OCI-LY7 (cell line): ENCODE data around the gene BRINP2. TPM values are rescaled to one million over a fixed set of nuclear protein-coding genes. Genes with fewer than 3 reads are reported as not detected.

Experiments
- BruUV-seq: library from RNA; stranded (reverse); fragments of 400-500 nt; replicated peaks from 2 replicates; lab custom pipeline; 2021; lab: Mats Ljungman, UMichigan
- CTCF ChIA-PET: fragments of 300-600 bp; sonication (Branson Sonifier 250); formaldehyde crosslinking; loops from one replicate; lab custom pipeline; 2022; ENCODE audit warnings: antibody characterized with exemption; ENCODE audit not compliant: unreplicated experiment; lab: Charles Lee
- POLR2A ChIA-PET: fragments of 300-600 bp; sonication (Branson Sonifier 250); formaldehyde crosslinking; loops from one replicate; lab custom pipeline; 2022; ENCODE audit warnings: antibody characterized with exemption; lab: Charles Lee
- DNase-seq: peaks from one replicate; pipeline ENCODE4 v3.0.0-alpha.2; 2015; ENCODE audit warnings: low spot score
- H2AFZ ChIP-seq: fragments of 200-600 bp; sonication (generic), shearing (Covaris generic); 2 replicates; pipeline ENCODE4 v1.6.1; 2014; ENCODE audit warnings: mild to moderate bottlenecking, antibody characterized with exemption, low read length, moderate library complexity
- H3K27ac ChIP-seq: fragments of 200-600 bp; sonication (generic); 2 replicates; pipeline ENCODE4 v1.5.1; 2014; ENCODE audit warnings: mixed run types, low read depth, mild to moderate bottlenecking, moderate library complexity, low read length, inconsistent platforms; ENCODE audit not compliant: poor library complexity, severe bottlenecking
- H3K36me3 ChIP-seq: fragments of 200-600 bp; sonication (generic); 2 replicates; pipeline ENCODE4 v1.6.1; 2014; ENCODE audit warnings: mild to moderate bottlenecking, antibody characterized with exemption, low read length, moderate library complexity, mixed read lengths; ENCODE audit not compliant: insufficient read depth
- H3K4me1 ChIP-seq: fragments of 200-600 bp; sonication (generic); 2 replicates; pipeline ENCODE4 v1.5.1; 2014; ENCODE audit warnings: mild to moderate bottlenecking, low read length; ENCODE audit not compliant: insufficient read depth, poor library complexity, severe bottlenecking
- H3K4me2 ChIP-seq: fragments of 200-600 bp; sonication (generic); 2 replicates; pipeline ENCODE4 v1.6.1; 2014; ENCODE audit warnings: mild to moderate bottlenecking, low read length
- H3K4me3 ChIP-seq: fragments of 200-600 bp; sonication (generic); 2 replicates; pipeline ENCODE4 v1.5.1; 2014; ENCODE audit warnings: mild to moderate bottlenecking, low read depth, low read length; ENCODE audit not compliant: poor library complexity, severe bottlenecking
- H3K79me2 ChIP-seq: fragments of 200-600 bp; sonication (generic); 2 replicates; pipeline ENCODE4 v1.6.1; 2016; ENCODE audit warnings: low read depth, mild to moderate bottlenecking, low read length, moderate library complexity, mixed read lengths; ENCODE audit not compliant: insufficient read depth
- H3K9me2 ChIP-seq: fragments of 200-600 bp; sonication (generic); 2 replicates; pipeline ENCODE4 v1.6.1; 2016; ENCODE audit warnings: mild to moderate bottlenecking, low read length, mixed read lengths; ENCODE audit not compliant: insufficient read depth
- H3K9me3 ChIP-seq: fragments of 200-600 bp; sonication (generic); 2 replicates; pipeline ENCODE4 v1.6.1; 2014; ENCODE audit warnings: mild to moderate bottlenecking, mixed run types, low read length, mixed read lengths
- H4K20me1 ChIP-seq: fragments of 200-600 bp; sonication (generic); 2 replicates; pipeline ENCODE4 v1.6.1; 2014; ENCODE audit warnings: mild to moderate bottlenecking, antibody characterized with exemption, low read length, moderate library complexity, mixed read lengths; ENCODE audit not compliant: insufficient read depth
- EZH2phosphoT487 ChIP-seq: fragments of 200-600 bp; sonication (generic); IDR thresholded peaks from 2 replicates; pipeline ENCODE4 v1.6.1; 2018; ENCODE audit warnings: low read depth, borderline replicate concordance, mild to moderate bottlenecking, mixed run types, antibody characterized with exemption, low read length, moderate library complexity, mixed read lengths
- intact Hi-C: fragments of 100-400 bp; cut with micrococcal nuclease; formaldehyde crosslinking; loops from one replicate; pipeline ENCODE4 v1.10.0; 2022; ENCODE audit not compliant: unreplicated experiment
- total RNA-seq, 2 experiments: library from RNA; depleted of rRNA in 1 of 2; stranded (reverse); fragments of >200 nt in 1 of 2; shearing (Covaris generic) in 1 of 2; gene quantifications; 2 replicates each; pipeline ENCODE4 v1.2.3, GENCODE V29; 2014 to 2022
- TF ChIP-seq, protein P1 (sequence below): fragments of 200-600 bp; sonication (generic); conservative IDR thresholded peaks from 2 replicates; pipeline ENCODE4 v1.5.1; 2014; ENCODE audit warnings: mild to moderate bottlenecking, antibody characterized with exemption, low read length, moderate library complexity, mixed read lengths

Gene BRINP2
- total RNA-seq, 2 experiments from 2014 or later, result not detected

DNA sequence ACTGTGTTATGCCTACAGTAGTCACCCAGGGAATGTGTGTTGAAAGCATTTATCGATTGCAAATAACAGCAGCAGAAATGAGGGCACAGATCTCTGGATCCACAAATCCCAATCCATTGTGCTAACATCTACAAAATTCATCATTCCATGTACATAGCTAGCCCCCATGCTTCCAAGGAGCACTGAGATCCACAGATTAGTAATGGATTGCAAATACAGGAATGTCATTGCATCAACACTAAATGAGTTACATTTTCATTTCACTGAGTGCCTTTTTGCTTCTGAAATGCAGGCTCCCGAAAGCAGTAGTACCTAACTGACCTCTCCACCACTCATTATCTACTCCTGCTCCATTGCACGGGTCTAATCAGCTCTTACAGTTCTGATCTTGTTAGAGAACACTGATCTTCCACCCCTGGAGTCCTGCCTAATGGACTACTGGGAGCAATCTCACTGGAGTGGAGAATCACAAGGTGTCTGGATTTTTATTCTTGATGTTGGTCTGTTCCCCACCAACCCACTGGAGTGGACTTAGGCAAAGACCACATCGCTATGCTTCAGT is 36.7 kb upstream of the BRINP2 start:
- DNase-seq, result no peak
- Histone ChIP-seq H3K36me3 (no peaks in the 10 kb centered on the region), H3K79me2 (no peaks in the 10 kb centered on the region), H3K27ac (no peak overlapping the region), H4K20me1 (no peaks in the 10 kb centered on the region), H2AFZ (no peak overlapping the region), H3K9me3 (no peaks in the 10 kb centered on the region), H3K4me1 (no peaks in the 10 kb centered on the region), H3K4me3 (no peak overlapping the region), H3K9me2 (no peaks in the 10 kb centered on the region), H3K4me2 (no peak overlapping the region)
- ChIA-PET CTCF (no interaction called here), POLR2A (no interaction called here)
- intact Hi-C loops, result no loop called here
- TF ChIP-seq, protein P1, sequence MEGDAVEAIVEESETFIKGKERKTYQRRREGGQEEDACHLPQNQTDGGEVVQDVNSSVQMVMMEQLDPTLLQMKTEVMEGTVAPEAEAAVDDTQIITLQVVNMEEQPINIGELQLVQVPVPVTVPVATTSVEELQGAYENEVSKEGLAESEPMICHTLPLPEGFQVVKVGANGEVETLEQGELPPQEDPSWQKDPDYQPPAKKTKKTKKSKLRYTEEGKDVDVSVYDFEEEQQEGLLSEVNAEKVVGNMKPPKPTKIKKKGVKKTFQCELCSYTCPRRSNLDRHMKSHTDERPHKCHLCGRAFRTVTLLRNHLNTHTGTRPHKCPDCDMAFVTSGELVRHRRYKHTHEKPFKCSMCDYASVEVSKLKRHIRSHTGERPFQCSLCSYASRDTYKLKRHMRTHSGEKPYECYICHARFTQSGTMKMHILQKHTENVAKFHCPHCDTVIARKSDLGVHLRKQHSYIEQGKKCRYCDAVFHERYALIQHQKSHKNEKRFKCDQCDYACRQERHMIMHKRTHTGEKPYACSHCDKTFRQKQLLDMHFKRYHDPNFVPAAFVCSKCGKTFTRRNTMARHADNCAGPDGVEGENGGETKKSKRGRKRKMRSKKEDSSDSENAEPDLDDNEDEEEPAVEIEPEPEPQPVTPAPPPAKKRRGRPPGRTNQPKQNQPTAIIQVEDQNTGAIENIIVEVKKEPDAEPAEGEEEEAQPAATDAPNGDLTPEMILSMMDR, result no peak
- no peak for TF ChIP-seq EZH2phosphoT487
- no TSS peak for BruUV-seq

DNA sequence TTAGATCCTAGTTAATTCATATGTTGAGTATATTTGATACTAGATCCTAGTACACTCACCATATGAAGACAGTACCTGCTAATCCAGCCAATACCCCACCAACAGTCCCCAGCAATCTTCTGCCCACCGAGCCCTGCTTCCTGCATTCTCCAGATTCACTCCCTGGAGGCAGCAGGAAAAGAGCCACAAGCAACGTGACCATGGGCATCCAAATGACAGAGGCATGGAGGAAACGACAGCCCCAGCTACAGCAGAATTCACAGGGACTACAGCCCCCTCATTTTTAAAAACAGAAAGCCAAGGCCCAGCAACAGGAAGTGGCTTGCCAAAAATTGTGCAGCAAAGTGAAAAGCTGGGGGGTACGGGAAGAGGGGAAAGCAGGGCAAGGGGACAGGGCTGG is 35.5 kb upstream of the BRINP2 start:
- Histone ChIP-seq H3K79me2 (no peaks in the 10 kb centered on the region), H4K20me1 (no peaks in the 10 kb centered on the region), H3K4me1 (no peaks in the 10 kb centered on the region), H3K36me3 (no peaks in the 10 kb centered on the region), H3K4me3 (no peak overlapping the region), H2AFZ (no peak overlapping the region), H3K27ac (no peak overlapping the region), H3K9me2 (no peaks in the 10 kb centered on the region; the same call in 1 of the 2 replicates), H3K4me2 (no peak overlapping the region), H3K9me3 (no peaks in the 10 kb centered on the region)
- intact Hi-C loops, result no loop called here
- TF ChIP-seq, protein P1, result no peak
- TF ChIP-seq EZH2phosphoT487, result no peak
- DNase-seq, result no peak
- no TSS peak for BruUV-seq
- ChIA-PET CTCF (no interaction called here), POLR2A (no interaction called here)

DNA sequence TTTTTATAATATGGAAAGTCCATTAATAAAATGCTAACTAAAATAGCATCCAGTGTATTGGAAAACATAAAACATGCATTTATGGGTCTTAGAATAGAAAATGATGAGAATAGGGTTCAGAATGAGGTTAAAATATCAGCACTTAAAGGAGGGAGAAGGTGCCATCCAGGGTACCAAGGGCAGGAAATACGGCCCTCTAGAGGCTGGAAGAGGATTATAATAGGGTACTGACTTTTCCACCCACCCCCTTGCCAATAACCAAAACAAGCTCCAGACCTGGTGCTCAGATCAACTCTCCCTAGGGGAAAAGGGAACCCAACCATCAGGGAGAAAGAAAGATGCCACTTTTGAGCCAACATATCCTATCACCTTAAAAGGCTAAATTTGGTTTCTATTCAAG is 32.9 kb upstream of the BRINP2 start:
- no peak for DNase-seq
- no peak overlapping the region for H3K4me3 ChIP-seq
- H3K9me3 ChIP-seq, result no peaks in the 10 kb centered on the region
- H3K4me2 ChIP-seq, result no peak overlapping the region
- POLR2A ChIA-PET, result interaction anchor here (1.0 kb wide), 1 partner anchor 19 kb away, joined by 3 read pairs; no protein-coding TSS in a partner anchor
- CTCF ChIA-PET, result no interaction called here
- BruUV-seq, result no TSS peak
- H3K4me1 ChIP-seq, result no peaks in the 10 kb centered on the region
- no peaks in the 10 kb centered on the region for H3K36me3 ChIP-seq
- no peaks in the 10 kb centered on the region; the same call in 1 of the 2 replicates for H3K9me2 ChIP-seq
- no peaks in the 10 kb centered on the region for H3K79me2 ChIP-seq
- intact Hi-C loops, result no loop called here
- no peak for TF ChIP-seq EZH2phosphoT487
- TF ChIP-seq, protein P1, result peak; percentile 32
- H4K20me1 ChIP-seq, result no peaks in the 10 kb centered on the region
- no peak overlapping the region for H3K27ac ChIP-seq
- H2AFZ ChIP-seq, result no peak overlapping the region
